Ishikawa (cell line): ENCODE results near the gene ATP6V1C2.

Experiments
- CEBPB ChIP-seq: IDR thresholded peaks from 2 replicates; pipeline ENCODE4 v1.6.1; 2012
- CREB1 ChIP-seq: IDR thresholded peaks from 2 replicates; pipeline ENCODE4 v1.6.1; 2012; ENCODE audit warnings: low read depth
- EGR1 ChIP-seq: IDR thresholded peaks from 2 replicates; pipeline ENCODE4 v1.6.1; 2012
- EP300 ChIP-seq: IDR thresholded peaks from 2 replicates; pipeline ENCODE4 v1.6.1; 2012; ENCODE audit warnings: borderline replicate concordance
- FOXM1 ChIP-seq: IDR thresholded peaks from 2 replicates; pipeline ENCODE4 v1.6.1; 2012; ENCODE audit warnings: low read depth, borderline replicate concordance
- MAX ChIP-seq: IDR thresholded peaks from 2 replicates; pipeline ENCODE4 v1.6.1; 2012
- NFIC ChIP-seq: IDR thresholded peaks from 2 replicates; pipeline ENCODE4 v1.6.1; 2012
- RAD21 ChIP-seq: IDR thresholded peaks from 2 replicates; pipeline ENCODE4 v1.6.1; 2012; ENCODE audit warnings: low read depth
- TAF1 ChIP-seq: IDR thresholded peaks from 2 replicates; pipeline ENCODE4 v1.6.1; 2012; ENCODE audit warnings: low read depth, mild to moderate bottlenecking
- TCF12 ChIP-seq: IDR thresholded peaks from 2 replicates; pipeline ENCODE4 v1.6.1; 2012; ENCODE audit warnings: low read depth
- TEAD4 ChIP-seq: IDR thresholded peaks from 2 replicates; pipeline ENCODE4 v1.6.1; 2012
- USF1 ChIP-seq: IDR thresholded peaks from 2 replicates; pipeline ENCODE4 v1.6.1; 2012
- YY1 ChIP-seq: IDR thresholded peaks from 2 replicates; pipeline ENCODE4 v1.6.1; 2012; ENCODE audit warnings: low read depth
- TF ChIP-seq, protein P1 (sequence below): IDR thresholded peaks from 2 replicates; pipeline ENCODE4 v1.6.1; 2012; ENCODE audit warnings: low read depth, mild to moderate bottlenecking

Gene ATP6V1C2

GRCh38 chr2:10760794-10761504, 39.5 kb downstream of the ATP6V1C2 start:
- no peak for TF ChIP-seq MAX
- TF ChIP-seq CEBPB, result no peak
- TF ChIP-seq FOXM1, result no peak
- TF ChIP-seq TCF12, result no peak
- TF ChIP-seq CREB1, result no peak

GRCh38 chr2:10761591-10761990, 40.2 kb downstream of the ATP6V1C2 start:
- TF ChIP-seq, protein P1, sequence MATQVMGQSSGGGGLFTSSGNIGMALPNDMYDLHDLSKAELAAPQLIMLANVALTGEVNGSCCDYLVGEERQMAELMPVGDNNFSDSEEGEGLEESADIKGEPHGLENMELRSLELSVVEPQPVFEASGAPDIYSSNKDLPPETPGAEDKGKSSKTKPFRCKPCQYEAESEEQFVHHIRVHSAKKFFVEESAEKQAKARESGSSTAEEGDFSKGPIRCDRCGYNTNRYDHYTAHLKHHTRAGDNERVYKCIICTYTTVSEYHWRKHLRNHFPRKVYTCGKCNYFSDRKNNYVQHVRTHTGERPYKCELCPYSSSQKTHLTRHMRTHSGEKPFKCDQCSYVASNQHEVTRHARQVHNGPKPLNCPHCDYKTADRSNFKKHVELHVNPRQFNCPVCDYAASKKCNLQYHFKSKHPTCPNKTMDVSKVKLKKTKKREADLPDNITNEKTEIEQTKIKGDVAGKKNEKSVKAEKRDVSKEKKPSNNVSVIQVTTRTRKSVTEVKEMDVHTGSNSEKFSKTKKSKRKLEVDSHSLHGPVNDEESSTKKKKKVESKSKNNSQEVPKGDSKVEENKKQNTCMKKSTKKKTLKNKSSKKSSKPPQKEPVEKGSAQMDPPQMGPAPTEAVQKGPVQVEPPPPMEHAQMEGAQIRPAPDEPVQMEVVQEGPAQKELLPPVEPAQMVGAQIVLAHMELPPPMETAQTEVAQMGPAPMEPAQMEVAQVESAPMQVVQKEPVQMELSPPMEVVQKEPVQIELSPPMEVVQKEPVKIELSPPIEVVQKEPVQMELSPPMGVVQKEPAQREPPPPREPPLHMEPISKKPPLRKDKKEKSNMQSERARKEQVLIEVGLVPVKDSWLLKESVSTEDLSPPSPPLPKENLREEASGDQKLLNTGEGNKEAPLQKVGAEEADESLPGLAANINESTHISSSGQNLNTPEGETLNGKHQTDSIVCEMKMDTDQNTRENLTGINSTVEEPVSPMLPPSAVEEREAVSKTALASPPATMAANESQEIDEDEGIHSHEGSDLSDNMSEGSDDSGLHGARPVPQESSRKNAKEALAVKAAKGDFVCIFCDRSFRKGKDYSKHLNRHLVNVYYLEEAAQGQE, result no peak
- TF ChIP-seq TAF1 (no peak), YY1 (no peak), EGR1 (no peak), CREB1 (no peak), USF1 (no peak), RAD21 (no peak), CEBPB (no peak), TEAD4 (no peak), NFIC (no peak), MAX (no peak)

- TF ChIP-seq MAX (no peak), TCF12 (no peak), TEAD4 (no peak), CREB1 (no peak), USF1 (no peak), YY1 (no peak), EGR1 (peak; percentile 11; the same call in 1 of the 2 replicates)
- TF ChIP-seq, protein P1, result no peak
These were observed 41.4 kb downstream of the ATP6V1C2 start for GRCh38 chr2:10762651-10763460.

GRCh38 chr2:10763461-10763800, 42.0 kb downstream of the ATP6V1C2 start:
- TF ChIP-seq RAD21 (no peak), YY1 (no peak), TCF12 (no peak), TAF1 (no peak)

- TF ChIP-seq, protein P1, result no peak
- TF ChIP-seq YY1 (no peak), EP300 (no peak), USF1 (no peak)
These were observed 42.8 kb downstream of the ATP6V1C2 start for GRCh38 chr2:10764096-10764785.
